ENCODE data around the gene PDCL3. TPM values are rescaled to one million over a fixed set of nuclear protein-coding genes. Genes with fewer than 3 reads are reported as not detected.

PDCL3 gene
- total RNA-seq, 1 donor from 2014 or later = 35.4 TPM

- Mint-ChIP-seq H3K4me1 (peaks cover 20% of the 10 kb centered on the region), H3K36me3 (ENCODE audit: low read depth) (peaks cover 3% of the 10 kb centered on the region), H3K4me3 (no peak overlapping the region), H3K27me3 (ENCODE audit: low read depth) (no peaks in the 10 kb centered on the region), H3K9me3 (peaks cover 15% of the 10 kb centered on the region), H3K27ac (ENCODE audit: unreplicated experiment) (no peak overlapping the region)
- TF ChIP-seq CTCF (conservative IDR thresholded peaks at IDR 0.05) = no peak
- DNase-seq (ENCODE audit: low read depth, low spot score) = no peak
Measured at GRCh38 chr2:100544911-100545596, 17.7 kb upstream of the PDCL3 start.

- Mint-ChIP-seq H3K27ac (ENCODE audit: unreplicated experiment) (peak overlapping the region; percentile 78), H3K9me3 (peaks cover 15% of the 10 kb centered on the region), H3K36me3 (ENCODE audit: low read depth) (peaks cover 3% of the 10 kb centered on the region), H3K4me1 (peaks cover 21% of the 10 kb centered on the region), H3K27me3 (ENCODE audit: low read depth) (no peaks in the 10 kb centered on the region), H3K4me3 (no peak overlapping the region)
- no peak for TF ChIP-seq CTCF (conservative IDR thresholded peaks at IDR 0.05)
- DNase-seq (ENCODE audit: low read depth, low spot score) = no peak
Measured at GRCh38 chr2:100546469-100546868, 16.3 kb upstream of the PDCL3 start.

- Mint-ChIP-seq H3K4me3 (peak overlapping the region; percentile 28), H3K27me3 (ENCODE audit: low read depth) (no peaks in the 10 kb centered on the region), H3K4me1 (peaks cover 21% of the 10 kb centered on the region), H3K9me3 (peaks cover 10% of the 10 kb centered on the region), H3K36me3 (ENCODE audit: low read depth) (peaks cover 3% of the 10 kb centered on the region), H3K27ac (ENCODE audit: unreplicated experiment) (peak overlapping the region; percentile 97)
- DNase-seq (ENCODE audit: low read depth, low spot score) = no peak
- TF ChIP-seq CTCF (conservative IDR thresholded peaks at IDR 0.05) = no peak
Measured at GRCh38 chr2:100548771-100549170, 14.0 kb upstream of the PDCL3 start.

GRCh38 chr2:100551303-100551702 lies 11.5 kb upstream of the PDCL3 start:
- DNase-seq (ENCODE audit: low read depth, low spot score) = no peak
- peaks cover 21% of the 10 kb centered on the region for H3K4me1 Mint-ChIP-seq
- H3K27ac Mint-ChIP-seq (ENCODE audit: unreplicated experiment) = no peak overlapping the region
- H3K9me3 Mint-ChIP-seq = peaks cover 10% of the 10 kb centered on the region
- H3K27me3 Mint-ChIP-seq (ENCODE audit: low read depth) = no peaks in the 10 kb centered on the region
- no peak overlapping the region for H3K4me3 Mint-ChIP-seq
- TF ChIP-seq CTCF (conservative IDR thresholded peaks at IDR 0.05) = no peak
- peaks cover 3% of the 10 kb centered on the region for H3K36me3 Mint-ChIP-seq (ENCODE audit: low read depth)

GRCh38 chr2:100554798-100555407 lies 7.9 kb upstream of the PDCL3 start:
- DNase-seq (ENCODE audit: low read depth, low spot score) = no peak
- H3K4me3 Mint-ChIP-seq = no peak overlapping the region
- TF ChIP-seq CTCF (conservative IDR thresholded peaks at IDR 0.05) = no peak
- no peaks in the 10 kb centered on the region for H3K36me3 Mint-ChIP-seq (ENCODE audit: low read depth)
- H3K9me3 Mint-ChIP-seq = no peaks in the 10 kb centered on the region
- H3K27me3 Mint-ChIP-seq (ENCODE audit: low read depth) = no peaks in the 10 kb centered on the region
- no peak overlapping the region for H3K27ac Mint-ChIP-seq (ENCODE audit: unreplicated experiment)
- H3K4me1 Mint-ChIP-seq = peaks cover 2% of the 10 kb centered on the region

Measured in neural crest cell (in vitro differentiated cells).